GM21717 (cell line): ENCODE measurements around the gene DAB2IP.

ENCODE experiments used
- ATAC-seq: cut with Tn5 transposase; IDR thresholded peaks from one replicate; pipeline ENCODE4 v1.9.1; 2021; ENCODE audit warnings: mild to moderate bottlenecking, moderate library complexity; ENCODE audit not compliant: unreplicated experiment

DAB2IP gene

GRCh38 chr9:121755581-121755980, 104.1 kb downstream of the DAB2IP start:
- ATAC-seq: no peak

GRCh38 chr9:121756474-121757280, 105.2 kb downstream of the DAB2IP start:
- no peak for ATAC-seq

GRCh38 chr9:121757281-121757585, 105.8 kb downstream of the DAB2IP start:
- ATAC-seq: no peak

GRCh38 chr9:121758693-121759092, 107.3 kb downstream of the DAB2IP start:
- no peak for ATAC-seq

DNA sequence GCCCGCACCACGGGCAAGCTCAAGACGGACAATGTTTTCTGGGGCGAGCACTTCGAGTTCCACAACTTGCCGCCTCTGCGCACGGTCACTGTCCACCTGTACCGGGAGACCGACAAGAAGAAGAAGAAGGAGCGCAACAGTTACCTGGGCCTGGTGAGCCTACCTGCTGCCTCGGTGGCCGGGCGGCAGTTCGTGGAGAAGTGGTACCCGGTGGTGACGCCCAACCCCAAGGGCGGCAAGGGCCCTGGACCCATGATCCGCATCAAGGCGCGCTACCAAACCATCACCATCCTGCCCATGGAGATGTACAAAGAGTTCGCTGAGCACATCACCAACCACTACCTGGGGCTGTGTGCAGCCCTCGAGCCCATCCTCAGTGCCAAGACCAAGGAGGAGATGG, 108.6 kb downstream of the DAB2IP start:
- ATAC-seq: no peak

GRCh38 chr9:121760571-121760970, 109.1 kb downstream of the DAB2IP start:
- no peak for ATAC-seq

GRCh38 chr9:121763131-121763530, 111.7 kb downstream of the DAB2IP start:
- ATAC-seq: no peak

DNA sequence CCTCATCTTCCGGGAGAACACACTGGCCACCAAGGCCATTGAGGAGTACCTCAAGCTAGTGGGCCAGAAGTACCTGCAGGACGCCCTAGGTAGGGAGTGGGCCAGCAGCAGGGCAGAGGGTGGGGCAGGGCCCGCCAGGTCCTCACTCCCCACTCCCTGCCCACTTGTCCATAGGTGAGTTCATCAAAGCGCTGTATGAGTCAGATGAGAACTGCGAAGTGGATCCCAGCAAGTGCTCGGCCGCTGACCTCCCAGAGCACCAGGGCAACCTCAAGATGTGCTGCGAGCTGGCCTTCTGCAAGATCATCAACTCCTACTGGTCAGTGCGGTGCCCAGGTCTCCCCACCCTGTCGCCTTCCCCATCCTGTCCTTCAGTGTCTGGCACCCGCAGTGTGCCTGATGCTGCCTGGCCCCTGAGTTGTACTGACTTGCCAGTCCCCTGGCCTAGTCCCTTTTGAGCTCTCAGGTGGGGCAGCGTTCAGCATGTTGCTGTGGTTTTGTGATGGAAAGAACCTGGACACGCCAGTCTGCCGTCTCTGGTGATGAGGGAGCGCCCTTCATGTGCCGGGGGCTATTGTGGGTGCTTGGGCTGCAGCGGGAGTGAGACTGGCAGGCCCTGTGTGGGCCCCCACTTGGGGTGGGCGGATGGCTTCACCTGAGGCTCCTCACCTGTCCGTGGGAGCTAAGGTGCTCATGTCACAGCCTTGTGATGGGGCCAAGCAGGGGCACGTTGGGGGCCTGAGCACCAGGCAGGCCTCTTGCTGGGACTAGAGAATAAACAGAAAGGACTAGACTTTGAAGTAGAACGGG, 112.3 kb downstream of the DAB2IP start:
- ATAC-seq: no peak

DNA sequence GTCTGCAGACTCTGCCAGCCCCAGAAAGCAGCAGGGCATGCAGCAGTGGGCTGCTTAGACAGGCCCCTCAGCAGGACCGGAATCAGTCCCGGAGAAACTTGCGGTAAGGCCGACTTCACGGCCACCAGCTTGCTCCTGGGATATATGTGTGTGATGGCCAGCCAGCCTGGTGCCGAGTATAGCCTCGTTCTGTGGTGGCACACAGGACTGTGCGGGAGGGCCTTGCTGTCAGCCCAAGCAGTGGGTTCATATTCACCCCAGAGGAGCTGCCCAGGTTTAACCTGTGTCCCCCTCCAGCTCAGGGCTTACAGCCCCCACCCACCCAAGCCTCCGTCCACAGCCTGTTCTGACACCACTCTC, 112.9 kb downstream of the DAB2IP start:
- ATAC-seq: no peak

GRCh38 chr9:121765021-121765950, 113.9 kb downstream of the DAB2IP start:
- ATAC-seq: no peak

DNA sequence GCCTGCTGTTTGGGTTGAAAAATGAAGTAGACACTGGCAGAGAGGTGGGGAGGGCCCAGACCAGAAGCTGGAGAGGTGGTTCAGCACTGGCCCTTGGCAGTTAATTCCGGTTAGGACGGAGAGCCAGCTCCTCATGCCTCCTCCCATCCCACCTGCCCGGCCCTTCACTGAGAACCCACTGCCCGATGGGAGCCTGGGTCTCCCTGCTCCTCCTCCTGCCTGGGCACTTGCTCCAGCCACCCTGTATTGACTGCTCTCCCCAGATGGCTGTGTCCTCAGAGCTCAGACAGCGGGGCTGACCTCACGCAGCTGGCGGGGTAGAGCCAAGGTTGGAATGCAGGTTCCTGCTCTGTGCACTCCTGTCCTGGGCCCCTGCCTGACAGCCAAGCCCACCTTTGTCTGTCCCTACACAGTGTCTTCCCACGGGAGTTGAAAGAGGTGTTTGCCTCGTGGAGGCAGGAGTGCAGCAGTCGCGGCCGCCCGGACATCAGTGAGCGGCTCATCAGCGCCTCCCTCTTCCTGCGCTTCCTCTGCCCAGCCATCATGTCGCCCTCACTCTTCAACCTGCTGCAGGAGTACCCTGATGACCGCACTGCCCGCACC, 114.7 kb downstream of the DAB2IP start:
- no peak for ATAC-seq

DNA sequence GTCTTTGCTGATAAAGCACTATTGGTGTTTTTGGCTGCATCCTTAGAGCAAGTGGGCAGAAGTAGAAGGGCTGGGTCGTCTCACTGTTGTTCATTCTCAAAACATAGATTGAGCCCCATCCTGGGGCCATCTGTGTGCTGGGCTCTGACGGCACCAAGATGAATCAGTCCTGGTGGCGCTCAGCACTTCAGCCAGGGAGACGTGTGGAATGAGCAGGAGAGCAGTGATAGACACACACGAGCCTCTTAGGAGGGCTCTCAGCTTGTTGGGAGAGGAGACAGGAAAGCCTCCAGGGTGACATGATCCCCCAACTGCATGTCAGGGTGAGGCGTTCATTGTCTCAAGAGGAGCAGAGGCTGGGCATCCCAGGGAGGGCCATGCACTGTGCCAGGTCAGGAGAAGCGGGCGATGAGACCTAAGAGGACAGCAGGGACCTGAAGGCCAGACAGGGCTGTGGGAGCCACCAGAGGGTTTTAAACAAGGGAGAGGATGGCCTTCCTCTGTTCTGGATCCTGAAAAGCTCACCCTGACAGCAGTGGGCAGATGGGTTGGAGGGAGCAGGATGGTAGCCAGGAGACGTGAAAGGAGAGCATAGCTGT, 115.8 kb downstream of the DAB2IP start:
- no peak for ATAC-seq

- no peak for ATAC-seq
These were observed 117.1 kb downstream of the DAB2IP start for GRCh38 chr9:121768416-121769015.

GRCh38 chr9:121769939-121770338, 118.5 kb downstream of the DAB2IP start:
- ATAC-seq: no peak

GRCh38 chr9:121770415-121771273, 119.2 kb downstream of the DAB2IP start:
- no peak for ATAC-seq

DNA sequence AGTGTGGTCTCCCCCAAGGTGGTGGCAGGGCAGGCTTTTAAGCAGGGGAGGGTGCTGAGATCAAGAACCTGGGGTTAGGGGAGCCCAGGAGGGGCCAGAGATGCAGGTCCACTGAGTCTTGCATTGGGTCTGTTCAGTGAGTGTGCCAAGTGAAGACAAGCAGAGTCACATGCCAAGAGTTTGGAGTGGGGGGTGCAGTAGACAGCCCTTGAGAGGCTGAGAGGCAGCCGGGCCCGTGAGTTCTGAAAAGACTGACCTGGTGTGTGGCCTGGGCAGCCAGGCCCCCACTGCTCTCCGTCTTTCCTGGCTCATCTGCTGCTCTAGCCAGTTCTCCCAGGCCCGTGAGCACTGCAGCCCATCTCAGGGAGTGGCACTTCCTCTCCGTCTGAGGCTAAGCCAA, 120.0 kb downstream of the DAB2IP start:
- ATAC-seq: no peak

DNA sequence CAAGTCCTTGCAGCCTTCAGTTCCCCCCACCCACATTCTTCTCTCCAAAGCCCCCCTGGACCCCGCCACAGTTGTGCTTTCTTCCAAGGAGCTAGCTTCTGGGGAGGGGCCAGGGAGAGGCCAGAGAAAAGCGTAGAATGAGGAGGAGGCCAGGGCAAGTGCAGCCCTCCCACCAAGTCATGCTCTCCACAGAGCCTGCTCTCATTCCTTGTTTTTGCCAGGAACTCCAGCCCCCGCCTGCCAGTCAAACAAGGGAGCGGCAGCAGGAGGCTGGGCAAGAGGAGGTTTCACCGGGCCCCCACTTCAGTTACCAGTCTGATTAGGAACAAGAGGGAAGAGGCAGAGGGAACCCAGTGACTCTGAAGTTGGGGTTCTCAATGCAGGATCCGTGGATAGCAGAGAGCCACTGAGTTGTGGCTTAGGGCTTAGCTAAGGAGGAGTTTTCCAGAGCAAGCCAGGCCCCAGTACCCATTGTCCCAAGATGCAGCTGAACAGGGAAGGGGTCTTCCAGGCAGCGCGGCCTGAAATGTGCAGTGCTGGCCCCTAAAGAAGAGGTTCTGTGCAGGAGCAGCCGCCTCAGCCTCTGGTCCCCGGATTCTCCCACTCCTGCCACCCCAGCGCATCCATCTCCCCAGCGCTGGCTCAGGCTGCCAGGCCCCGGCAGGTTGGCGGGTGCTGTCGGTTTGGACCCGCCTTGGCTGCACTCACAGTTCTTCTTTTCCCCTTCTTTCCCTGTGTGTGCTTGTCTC, 120.6 kb downstream of the DAB2IP start:
- ATAC-seq: no peak

DNA sequence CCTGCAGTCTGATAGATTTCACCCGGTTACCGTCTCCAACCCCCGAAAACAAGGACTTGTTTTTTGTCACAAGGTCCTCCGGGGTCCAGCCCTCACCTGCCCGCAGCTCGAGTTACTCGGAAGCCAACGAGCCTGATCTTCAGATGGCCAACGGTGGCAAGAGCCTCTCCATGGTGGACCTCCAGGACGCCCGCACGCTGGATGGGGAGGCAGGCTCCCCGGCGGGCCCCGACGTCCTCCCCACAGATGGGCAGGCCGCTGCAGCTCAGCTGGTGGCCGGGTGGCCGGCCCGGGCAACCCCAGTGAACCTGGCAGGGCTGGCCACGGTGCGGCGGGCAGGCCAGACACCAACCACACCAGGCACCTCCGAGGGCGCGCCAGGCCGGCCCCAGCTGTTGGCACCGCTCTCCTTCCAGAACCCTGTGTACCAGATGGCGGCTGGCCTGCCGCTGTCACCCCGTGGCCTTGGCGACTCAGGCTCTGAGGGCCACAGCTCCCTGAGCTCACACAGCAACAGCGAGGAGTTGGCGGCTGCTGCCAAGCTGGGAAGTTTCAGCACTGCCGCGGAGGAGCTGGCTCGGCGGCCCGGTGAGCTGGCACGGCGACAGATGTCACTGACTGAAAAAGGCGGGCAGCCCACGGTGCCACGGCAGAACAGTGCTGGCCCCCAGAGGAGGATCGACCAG, 121.3 kb downstream of the DAB2IP start:
- ATAC-seq: no peak
